Cortex of kidney (tissue), 1 donor: Measurements from ENCODE around the gene AQR.
"Not testable (repeated sequence)": the region's sequence is repeated elsewhere in the genome, so short reads cannot be mapped to it uniquely, and the experiment has no call there.

Source experiments
- DNase-seq: peaks from one replicate; lab custom pipeline; 2025; lab: John Stamatoyannopoulos, UW

Gene AQR

DNA sequence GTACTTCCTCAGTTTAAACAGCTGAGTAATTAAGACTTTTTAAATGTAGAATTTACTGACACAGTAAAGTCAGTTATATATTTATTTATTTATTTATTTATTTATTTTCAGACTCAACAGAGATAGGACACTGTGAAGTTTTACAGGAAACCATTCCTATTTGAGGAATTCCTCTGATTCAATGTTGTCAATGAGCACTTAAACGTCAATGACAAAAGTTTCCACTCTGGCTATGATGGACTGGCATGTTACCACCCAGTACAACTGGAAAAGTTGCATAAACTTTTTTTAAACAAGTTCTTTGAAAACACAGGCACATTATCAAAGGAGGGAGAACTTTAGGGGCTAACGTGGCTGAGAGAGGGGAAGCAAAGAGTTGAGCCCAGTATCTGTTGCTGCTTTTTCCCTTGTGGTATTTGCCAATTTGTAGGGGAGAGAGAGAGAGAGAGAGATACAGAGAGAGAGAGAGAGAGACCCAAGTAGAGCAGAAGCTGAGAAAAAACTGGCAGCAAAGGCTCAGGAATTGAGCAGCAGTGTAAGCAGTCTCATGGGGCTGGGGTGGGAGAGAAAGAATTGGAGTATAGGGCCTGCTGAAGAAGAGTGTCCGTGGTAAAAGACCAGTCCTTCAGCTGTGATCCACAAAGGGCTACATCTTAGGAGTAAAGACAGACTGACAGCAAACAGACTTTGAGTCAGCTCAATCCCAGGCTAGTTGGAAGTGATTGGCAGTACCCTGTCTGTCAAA, 155.9 kb downstream of the AQR start:
- DNase-seq = no peak

- DNase-seq = not testable (repeated sequence)
Measured at GRCh38 chr15:34812868-34813365, 156.6 kb downstream of the AQR start.

DNA sequence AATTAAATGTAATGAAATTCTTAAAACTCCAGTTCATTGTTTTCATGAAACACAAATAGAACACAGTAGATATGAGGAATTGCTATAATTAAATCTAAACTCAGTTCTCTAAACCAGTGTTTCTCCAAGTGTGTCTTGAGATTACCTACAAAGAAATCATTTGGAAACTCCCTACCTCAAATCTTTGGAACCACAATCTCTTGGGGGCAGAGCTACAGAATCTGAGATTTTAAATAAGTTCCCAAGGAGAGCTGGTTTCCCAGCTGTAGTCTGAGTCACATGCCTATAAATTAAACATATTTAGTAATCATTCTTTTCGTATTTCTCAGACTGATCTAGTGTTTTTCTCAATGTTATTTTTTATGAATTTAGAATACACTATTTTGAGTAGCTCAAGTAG, 157.2 kb downstream of the AQR start:
- DNase-seq = no peak

DNA sequence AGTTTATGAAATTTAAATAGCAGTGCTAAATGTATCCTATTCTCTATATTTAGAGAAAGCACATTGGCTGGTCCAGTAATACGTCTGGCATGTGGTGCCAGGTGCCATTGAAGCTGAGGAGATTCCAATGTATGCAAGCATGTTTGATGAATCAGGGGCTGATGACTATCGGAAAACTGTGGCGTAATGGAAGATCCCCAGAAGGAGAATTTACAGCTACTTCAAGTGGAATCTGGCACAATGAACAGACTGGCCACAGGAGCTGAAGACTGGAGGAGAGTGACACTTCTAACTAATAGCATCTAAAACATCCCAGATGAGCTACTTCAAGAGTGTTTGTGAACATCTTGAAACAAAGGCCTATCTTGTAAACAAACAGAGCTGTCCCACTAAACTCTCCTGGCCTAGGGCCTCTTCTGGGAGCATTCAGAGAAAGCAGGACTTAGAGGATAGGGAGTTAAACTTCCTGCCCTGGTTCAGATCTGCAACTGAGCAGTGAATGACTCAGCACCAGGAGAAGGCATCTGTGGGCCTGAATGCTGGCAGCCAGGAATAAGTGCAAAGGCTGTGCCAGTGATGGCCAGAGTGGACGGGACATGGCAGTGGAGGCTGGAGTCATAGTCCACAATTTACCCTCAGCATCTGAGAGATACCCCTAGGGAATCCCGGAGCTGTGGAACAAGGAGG, 159.0 kb downstream of the AQR start:
- no peak for DNase-seq

- no peak for DNase-seq
Measured at GRCh38 chr15:34809186-34809585, 160.4 kb downstream of the AQR start.

DNA sequence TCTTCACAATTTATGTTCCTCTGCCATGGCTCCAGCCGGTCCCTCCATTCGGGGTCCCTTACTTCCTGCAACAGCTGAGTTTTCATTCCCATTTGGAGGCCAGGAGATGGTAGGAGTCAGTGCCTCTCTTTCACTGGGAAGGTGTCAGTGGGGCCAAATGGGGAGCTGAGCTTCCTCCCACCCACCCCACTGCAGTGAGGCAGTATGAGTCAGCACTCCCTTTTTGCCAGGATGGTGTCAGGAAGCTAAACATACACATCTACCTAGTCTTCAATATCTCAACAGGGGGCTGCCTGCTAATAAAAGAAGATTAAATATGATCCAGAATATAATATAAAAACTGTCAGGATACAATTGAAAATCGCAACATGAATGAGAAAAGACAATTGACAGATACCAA, 161.5 kb downstream of the AQR start:
- no peak for DNase-seq

- not testable (repeated sequence) for DNase-seq
Measured at GRCh38 chr15:34807241-34807640, 162.3 kb downstream of the AQR start.

- DNase-seq = no peak
Measured at GRCh38 chr15:34804776-34805175, 164.8 kb downstream of the AQR start.

DNA sequence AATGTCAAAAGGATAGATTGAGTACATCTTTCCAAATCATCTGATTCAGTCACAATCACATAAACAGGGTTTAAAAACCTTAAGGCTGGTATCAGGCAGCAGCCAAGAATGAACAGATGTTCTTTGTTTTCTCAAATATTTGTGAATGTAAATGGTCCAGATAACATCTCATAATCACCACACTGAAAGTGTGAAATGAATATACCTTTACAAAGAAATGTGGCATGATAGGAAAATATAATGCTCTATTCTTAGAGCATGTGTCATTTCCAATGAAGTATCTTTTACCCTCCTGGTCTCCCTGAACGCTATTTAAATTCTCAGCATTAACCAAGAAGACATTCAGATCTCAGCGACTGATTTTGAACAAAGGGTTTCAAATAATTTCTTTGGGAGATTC, 165.4 kb downstream of the AQR start:
- DNase-seq = no peak

GRCh38 chr15:34802803-34803750, 166.5 kb downstream of the AQR start:
- no peak for DNase-seq

DNA sequence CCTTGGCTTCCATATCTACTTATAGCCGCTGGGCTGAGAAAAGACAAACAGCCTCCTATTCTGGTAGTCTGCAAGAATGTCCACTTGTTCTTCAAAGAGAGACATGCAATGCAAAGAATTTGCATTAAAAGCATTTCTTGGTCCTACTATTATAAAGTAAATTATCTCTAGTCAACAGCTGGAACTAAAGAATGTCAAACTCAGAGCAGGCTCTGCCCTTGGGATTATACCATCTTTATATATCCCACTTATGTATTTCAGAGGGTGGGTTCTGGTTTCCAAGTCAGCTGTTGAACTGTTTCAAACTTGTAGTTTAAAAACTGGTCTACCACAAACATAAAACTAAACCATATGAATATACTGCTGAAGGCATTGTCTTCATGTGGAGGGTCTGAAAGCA, 167.2 kb downstream of the AQR start:
- DNase-seq = no peak
